GM10847 (cell line): ENCODE results near the gene PPP6C.

Experiments
- POLR2A ChIP-seq: IDR thresholded peaks from 2 replicates; pipeline ENCODE4 v1.6.1; 2011; ENCODE audit not compliant: insufficient read length; ENCODE audit errors: extremely low read depth

Gene PPP6C

DNA sequence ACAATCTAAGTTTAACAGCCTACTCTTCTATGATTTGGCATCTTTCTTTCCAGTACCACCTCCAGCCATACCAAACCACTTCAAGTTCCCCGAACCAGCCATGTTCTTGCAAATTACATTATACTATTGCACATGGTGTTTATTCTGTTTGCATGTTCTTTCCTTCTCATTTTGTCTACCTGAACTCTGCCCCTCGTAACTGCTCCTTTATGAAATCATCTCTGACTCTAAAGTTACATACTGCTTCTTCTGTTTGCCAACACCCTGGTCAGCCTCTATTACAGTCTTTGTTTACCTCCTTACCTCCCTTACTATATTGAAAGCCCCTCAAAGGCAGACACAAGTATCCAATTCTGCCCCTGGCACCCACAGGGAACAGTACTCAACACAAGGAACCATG is 6.0 kb downstream of the PPP6C start:
- TF ChIP-seq POLR2A: no peak

- no peak for TF ChIP-seq POLR2A
Observed at GRCh38 chr9:125183054-125183453, 6.5 kb downstream of the PPP6C start.

DNA sequence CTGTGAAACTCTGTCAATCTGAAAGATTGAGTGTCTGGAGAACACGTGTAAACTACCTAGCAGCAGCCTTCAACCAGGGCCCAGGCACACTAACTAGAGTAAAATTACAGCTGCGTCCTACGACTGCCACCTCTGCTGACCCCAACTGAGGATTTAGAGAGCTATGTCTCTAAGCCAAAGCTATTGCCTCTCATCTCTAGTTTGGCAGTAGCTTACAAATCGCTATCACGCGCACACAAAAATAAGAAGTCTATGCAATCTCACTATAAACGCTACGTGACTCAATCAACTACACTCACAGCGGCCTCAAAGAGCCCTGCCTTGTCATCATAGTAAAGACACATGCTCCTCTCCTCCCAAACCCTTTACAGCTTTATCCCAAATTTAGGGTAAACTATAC is 8.7 kb downstream of the PPP6C start:
- no peak for TF ChIP-seq POLR2A

DNA sequence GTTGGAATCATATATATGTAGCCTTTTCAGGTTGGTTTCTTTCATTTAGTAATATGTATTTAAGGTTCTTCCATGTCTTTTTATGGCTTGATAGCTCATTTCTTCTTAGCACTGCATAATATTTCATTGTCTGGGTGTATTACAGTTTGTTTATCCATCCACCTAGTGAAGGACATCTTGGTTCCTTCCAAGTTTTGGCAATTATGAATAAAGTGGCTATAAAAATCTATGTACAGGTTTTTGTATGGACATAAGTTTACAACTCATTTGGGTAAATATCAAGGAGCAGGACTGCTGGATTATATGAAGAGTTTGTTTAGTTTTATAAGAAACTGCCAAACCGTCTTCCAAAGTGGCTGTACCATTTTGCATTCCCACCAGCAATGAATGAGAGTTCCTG is 11.7 kb downstream of the PPP6C start:
- TF ChIP-seq POLR2A: no peak

GRCh38 chr9:125176636-125177035 is 13.0 kb downstream of the PPP6C start:
- no peak for TF ChIP-seq POLR2A

DNA sequence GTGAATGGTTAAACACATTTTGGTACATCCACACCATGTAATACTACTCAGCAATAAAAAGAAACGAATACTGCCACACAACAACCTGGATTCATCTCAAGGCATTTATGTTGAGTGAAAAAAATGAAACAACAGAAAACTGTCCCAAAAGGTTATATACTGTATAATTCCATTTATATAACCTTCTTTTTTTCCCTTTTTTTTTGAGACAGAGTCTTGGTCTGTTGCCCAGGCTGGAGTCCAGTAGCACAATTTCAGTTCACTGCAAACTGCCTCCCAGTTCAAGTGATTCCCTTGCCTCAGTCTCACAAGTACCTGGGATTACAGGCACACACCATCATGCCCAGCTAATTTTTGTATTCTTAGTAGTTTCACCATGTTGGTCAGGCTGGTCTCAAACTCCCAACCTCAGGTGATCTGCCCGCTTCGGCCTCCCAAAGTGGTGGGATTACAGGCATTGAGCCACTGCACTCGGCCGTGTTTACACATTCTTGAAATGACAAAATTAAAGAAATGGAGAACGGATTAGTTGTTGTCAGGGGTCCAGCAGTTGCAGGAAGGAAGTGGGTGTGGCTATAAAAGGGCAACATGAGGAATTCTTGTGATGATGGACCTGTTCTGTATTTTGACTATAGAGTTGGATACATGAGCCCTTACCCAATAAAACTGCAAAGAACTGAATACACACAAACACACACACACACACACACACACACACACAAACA is 17.4 kb downstream of the PPP6C start:
- TF ChIP-seq POLR2A: no peak

- no peak for TF ChIP-seq POLR2A
Observed at GRCh38 chr9:125169895-125170294, 19.7 kb downstream of the PPP6C start.

- TF ChIP-seq POLR2A: no peak
Observed at GRCh38 chr9:125166762-125167161, 22.8 kb downstream of the PPP6C start.

DNA sequence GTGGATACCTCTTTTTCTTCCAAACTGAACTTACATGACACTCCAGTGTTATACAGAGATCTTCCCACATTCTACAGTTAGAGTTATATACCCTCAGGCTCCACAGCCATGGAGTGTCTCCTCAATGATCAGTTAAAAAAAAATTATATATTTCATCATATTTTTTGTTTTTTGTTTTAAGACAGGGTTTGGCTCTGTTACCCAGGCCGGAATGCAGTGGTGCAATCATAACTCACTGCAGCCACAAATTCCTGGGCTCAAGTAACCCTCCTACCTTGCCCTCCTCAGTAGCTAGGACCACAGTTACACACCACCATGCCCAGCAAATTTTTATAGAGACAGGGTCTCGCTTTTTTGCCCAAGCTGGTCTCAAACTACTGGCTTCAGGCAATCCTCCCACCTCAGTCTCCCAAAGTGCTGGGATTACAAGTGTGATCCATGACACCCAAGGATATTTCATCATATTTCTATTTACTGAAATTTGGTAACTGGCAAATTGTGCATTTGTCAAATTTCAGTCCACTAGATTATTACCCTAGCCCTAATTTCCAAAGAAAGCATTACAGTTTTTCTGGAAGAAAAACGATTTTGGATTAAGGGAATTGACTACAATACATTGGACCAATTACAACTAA is 28.2 kb downstream of the PPP6C start:
- TF ChIP-seq POLR2A: no peak

DNA sequence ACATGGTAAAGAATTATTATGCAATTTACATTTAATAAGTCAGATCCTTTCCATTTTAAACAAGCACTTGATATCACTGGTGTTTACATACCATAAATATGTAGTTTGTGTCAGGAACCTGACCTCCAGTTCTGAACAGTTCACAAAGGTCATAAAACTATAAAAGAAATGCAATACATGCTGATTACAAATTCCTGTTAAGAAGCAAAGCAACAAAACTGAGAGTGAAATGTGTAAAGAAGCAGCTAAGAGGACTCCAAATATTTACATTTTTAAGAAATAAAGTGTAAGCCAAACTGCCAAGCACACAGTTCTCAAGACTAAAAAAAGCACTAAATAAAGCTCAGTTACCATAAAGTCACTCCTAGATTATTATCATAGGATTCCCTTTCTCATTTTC is 28.9 kb downstream of the PPP6C start:
- no peak for TF ChIP-seq POLR2A

DNA sequence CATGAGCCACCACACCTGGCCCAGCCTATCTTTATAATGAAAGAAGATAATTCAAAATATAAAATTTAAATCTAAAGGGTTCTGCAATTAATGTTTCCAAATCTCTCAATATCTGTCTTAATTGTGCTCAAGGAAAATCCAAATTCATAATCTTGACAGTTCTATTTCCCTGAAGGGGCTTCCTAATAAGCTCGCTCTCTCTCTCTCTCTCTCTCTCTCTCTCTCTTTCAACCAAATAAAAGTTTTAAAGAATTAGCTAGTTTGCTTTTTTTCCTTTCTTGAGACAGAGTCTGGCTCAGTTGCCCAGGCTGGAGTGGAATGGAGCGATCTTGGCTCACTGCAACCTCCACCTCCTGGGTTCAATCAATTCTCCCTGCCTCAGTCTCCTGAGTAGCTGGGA is 33.1 kb downstream of the PPP6C start:
- TF ChIP-seq POLR2A: no peak

- no peak for TF ChIP-seq POLR2A
Observed at GRCh38 chr9:125153712-125154367, 35.8 kb downstream of the PPP6C start.

DNA sequence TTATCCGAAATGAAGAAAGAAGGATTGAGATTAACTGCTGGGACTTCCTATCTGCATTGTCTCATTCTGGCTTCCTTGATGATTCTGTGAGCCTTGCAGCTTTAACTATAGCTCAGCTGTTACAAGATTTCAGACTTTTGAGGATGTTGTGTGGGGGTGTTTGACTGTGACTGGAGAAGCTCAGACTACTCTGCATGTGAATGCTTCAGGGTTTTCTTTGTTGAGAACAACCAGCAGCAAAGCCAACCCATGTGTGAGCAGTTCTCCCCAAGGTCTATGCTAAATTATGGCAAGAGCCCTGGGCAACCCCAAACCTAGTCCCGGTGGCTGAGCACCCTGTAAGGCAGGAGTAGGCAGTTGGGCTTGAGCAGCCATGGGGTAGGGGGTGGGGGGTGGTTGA is 37.9 kb downstream of the PPP6C start:
- no peak for TF ChIP-seq POLR2A

GRCh38 chr9:125150349-125151245 is 39.0 kb downstream of the PPP6C start:
- no peak for TF ChIP-seq POLR2A

DNA sequence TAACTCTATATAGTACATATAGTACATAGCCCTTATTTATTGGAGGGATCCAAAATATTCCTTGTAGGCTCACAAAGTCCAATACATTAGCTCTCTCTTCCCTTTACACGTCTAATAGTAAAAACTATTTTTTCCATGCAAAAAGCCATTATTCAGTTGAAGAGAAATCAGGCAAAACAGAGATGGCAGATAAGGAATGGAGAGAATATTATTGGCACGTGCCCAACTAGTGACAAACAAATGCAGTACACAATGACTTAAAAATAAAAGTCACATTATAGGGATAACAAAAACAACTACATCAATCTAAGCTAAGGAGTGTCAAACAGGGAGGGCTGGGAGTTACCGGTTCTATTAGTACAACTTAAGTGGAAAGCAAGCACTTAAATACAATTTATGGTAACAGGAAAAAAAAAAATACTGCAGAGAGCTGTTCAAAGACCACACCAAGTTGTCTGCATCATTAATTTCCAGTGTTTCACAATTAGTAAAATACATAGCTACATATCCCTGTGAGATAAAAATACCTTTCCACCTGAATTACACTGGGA is 42.1 kb downstream of the PPP6C start:
- no peak for TF ChIP-seq POLR2A
